ENCODE data around the gene ASZ1. TPM values are rescaled to one million over a fixed set of nuclear protein-coding genes. Genes with fewer than 3 reads are reported as not detected.

ASZ1 gene
- total and polyA plus RNA-seq, 2 donors (not counting 1 experiment from before 2014, with no cell fraction given): not detected

GRCh38 chr7:117375380-117375779 lies 51.9 kb downstream of the ASZ1 start:
- DNase-seq (no peak), ATAC-seq (ENCODE audit: low read depth) (no peak)
- ChIA-PET CTCF (no interaction called here), POLR2A (no interaction called here)
- intact Hi-C loops (cut with micrococcal nuclease): no loop called here
- Histone ChIP-seq H3K36me3 (replicated peaks in 1 of 2; ENCODE audit: control extremely low read depth in 1 of 2, control insufficient read depth in 1 of 2, extremely low read depth in 1 of 2, insufficient read depth in 2 of 2, low read length in 1 of 2) (no peaks in the 10 kb centered on the region), H3K4me3 (ENCODE audit: control extremely low read depth in 1 of 5, extremely low read depth in 1 of 5, insufficient read depth in 1 of 5, low read depth in 2 of 5, low read length in 4 of 5) (no peak overlapping the region), H3K27me3 (replicated peaks in 1 of 4; ENCODE audit: control extremely low read depth in 1 of 4, control insufficient read depth in 3 of 4, insufficient read depth in 4 of 4, low read length in 3 of 4) (no peaks in the 10 kb centered on the region), H4K20me1 (ENCODE audit: control insufficient read depth, insufficient read depth, low read length, poor library complexity, severe bottlenecking) (no peaks in the 10 kb centered on the region), H3K79me2 (ENCODE audit: control insufficient read depth, insufficient read depth, low read length) (no peaks in the 10 kb centered on the region), H2AFZ (ENCODE audit: insufficient read depth, low read depth, low read length, poor library complexity, severe bottlenecking) (no peak overlapping the region), H3K9ac (ENCODE audit: low read length) (no peak overlapping the region), H3K4me1 (ENCODE audit: control insufficient read depth in 2 of 2, insufficient read depth in 2 of 2, low read length in 2 of 2) (no peaks in the 10 kb centered on the region), H3K4me2 (replicated peaks; ENCODE audit: low read depth, low read length, poor library complexity, severe bottlenecking) (no peak overlapping the region), H3K27ac (ENCODE audit: low read length in 2 of 2) (no peak overlapping the region), H3K9me3 (ENCODE audit: control extremely low read depth in 1 of 3, control insufficient read depth in 2 of 3, insufficient read depth in 1 of 3, low read length in 2 of 3) (no peaks in the 10 kb centered on the region)
- 100% methylated on average over 1 of the region's 2 CpGs for WGBS (ENCODE audit: insufficient coverage)
- no peaks in the 10 kb centered on the region for H3K27me3 Mint-ChIP-seq
- H3K4me3 Mint-ChIP-seq: no peak overlapping the region
- H3K9me3 Mint-ChIP-seq (ENCODE audit: insufficient read depth): no peaks in the 10 kb centered on the region
- H3K4me1 Mint-ChIP-seq: no peaks in the 10 kb centered on the region
- TF ChIP-seq EZH2 (IDR thresholded peaks at IDR 0.05; ENCODE audit: borderline replicate concordance, insufficient read depth, low read depth, low read length, poor library complexity, severe bottlenecking) (no peak), CTCF (IDR thresholded peaks at IDR 0.05) (no peak)
- H3K27ac Mint-ChIP-seq: no peak overlapping the region

GRCh38 chr7:117372073-117372472 lies 55.2 kb downstream of the ASZ1 start:
- H3K27me3 ChIP-seq (replicated peaks in 1 of 4; ENCODE audit: control extremely low read depth in 1 of 4, control insufficient read depth in 3 of 4, insufficient read depth in 4 of 4, low read length in 3 of 4): no peaks in the 10 kb centered on the region
- no peak overlapping the region for H3K9ac ChIP-seq (ENCODE audit: low read length)
- H4K20me1 ChIP-seq (ENCODE audit: control insufficient read depth, insufficient read depth, low read length, poor library complexity, severe bottlenecking): no peaks in the 10 kb centered on the region
- intact Hi-C loops (cut with micrococcal nuclease): no loop called here
- POLR2A ChIA-PET: no interaction called here
- no peaks in the 10 kb centered on the region for H3K27me3 Mint-ChIP-seq
- no peak for DNase-seq
- H3K9me3 ChIP-seq (ENCODE audit: control extremely low read depth in 1 of 3, control insufficient read depth in 2 of 3, insufficient read depth in 1 of 3, low read length in 2 of 3): no peaks in the 10 kb centered on the region
- ATAC-seq (ENCODE audit: low read depth): no peak
- no peak overlapping the region for H3K27ac ChIP-seq (ENCODE audit: low read length in 2 of 2)
- WGBS (ENCODE audit: insufficient coverage): no CpG with 5 or more reads among the region's 1 CpG
- no peaks in the 10 kb centered on the region for H3K79me2 ChIP-seq (ENCODE audit: control insufficient read depth, insufficient read depth, low read length)
- no peak overlapping the region for H3K4me3 ChIP-seq (ENCODE audit: control extremely low read depth in 1 of 5, extremely low read depth in 1 of 5, insufficient read depth in 1 of 5, low read depth in 2 of 5, low read length in 4 of 5)
- no peaks in the 10 kb centered on the region for H3K9me3 Mint-ChIP-seq (ENCODE audit: insufficient read depth)
- H3K4me3 Mint-ChIP-seq: no peak overlapping the region
- H3K4me1 ChIP-seq (ENCODE audit: control insufficient read depth in 2 of 2, insufficient read depth in 2 of 2, low read length in 2 of 2): no peaks in the 10 kb centered on the region
- TF ChIP-seq EZH2 (IDR thresholded peaks at IDR 0.05; ENCODE audit: borderline replicate concordance, insufficient read depth, low read depth, low read length, poor library complexity, severe bottlenecking) (no peak), CTCF (IDR thresholded peaks at IDR 0.05) (no peak)
- CTCF ChIA-PET: no interaction called here
- H3K27ac Mint-ChIP-seq: no peak overlapping the region
- H2AFZ ChIP-seq (ENCODE audit: insufficient read depth, low read depth, low read length, poor library complexity, severe bottlenecking): no peak overlapping the region
- H3K4me1 Mint-ChIP-seq: no peaks in the 10 kb centered on the region
- no peaks in the 10 kb centered on the region for H3K36me3 ChIP-seq (replicated peaks in 1 of 2; ENCODE audit: control extremely low read depth in 1 of 2, control insufficient read depth in 1 of 2, extremely low read depth in 1 of 2, insufficient read depth in 2 of 2, low read length in 1 of 2)
- H3K4me2 ChIP-seq (replicated peaks; ENCODE audit: low read depth, low read length, poor library complexity, severe bottlenecking): no peak overlapping the region

Data from B cell (primary cell).